ENCODE measurements around the gene NUCB1. TPM values are rescaled to one million over a fixed set of nuclear protein-coding genes. Genes with fewer than 3 reads are reported as not detected.
A peak's percentile ranks its signal among the peaks of the same experiment; 100 is the strongest.

Gene NUCB1
- total and polyA plus RNA-seq, 9 of the 15 experiments (the other 6 are each of a cell fraction or from before 2014, with no cell fraction given): 3.1 to 153 (median 71.7) TPM

- TF ChIP-seq RHOXF2B (CRISPR knock-in tag; conservative IDR thresholded peaks at IDR 0.05) (no peak), DEAF1 (CRISPR knock-in tag; IDR thresholded peaks at IDR 0.05) (no peak), ZNF785 (CRISPR knock-in tag; IDR thresholded peaks at IDR 0.05) (no peak), DNMT1 (IDR thresholded peaks at IDR 0.05) (no peak), KDM4B (IDR thresholded peaks at IDR 0.05; ENCODE audit: borderline replicate concordance in 2 of 2, low read depth in 1 of 2) (no peak), MAX (CRISPR knock-in tag; IDR thresholded peaks at IDR 0.05) (no peak; the same call in 1 of the 2 replicates), ZNF592 (IDR thresholded peaks at IDR 0.05) (no peak), ZNF274 (IDR thresholded peaks at IDR 0.05; ENCODE audit: borderline replicate concordance, low read depth, low read length) (no peak), ZNF512 (tag; IDR thresholded peaks at IDR 0.05) (no peak), PML (IDR thresholded peaks at IDR 0.05; ENCODE audit: low read length) (no peak), AFF1 (IDR thresholded peaks at IDR 0.05; ENCODE audit: low read depth in 1 of 2, partially characterized antibody in 2 of 2) (no peak), ZC3H8 (IDR thresholded peaks at IDR 0.05) (no peak), FOS (IDR thresholded peaks at IDR 0.05; ENCODE audit: extremely low read depth, insufficient read length) (peak; percentile 69), MYBL2 (IDR thresholded peaks at IDR 0.05; ENCODE audit: low read depth) (no peak), MYBL2 (CRISPR knock-in tag; IDR thresholded peaks at IDR 0.05; ENCODE audit: borderline replicate concordance) (no peak)
These were observed 40.2 kb upstream of the NUCB1 start (continued) for GRCh38 chr19:48859711-48860572.
